NCI-H2029 (cell line): Measurements from ENCODE around the gene CDKN2D.
A peak's percentile ranks its signal among the peaks of the same experiment; 100 is the strongest.
"Not testable (repeated sequence)": the region's sequence is repeated elsewhere in the genome, so short reads cannot be mapped to it uniquely, and the experiment has no call there.

Experiments used
- DNase-seq: peaks from one replicate; lab custom pipeline; 2025; lab: John Stamatoyannopoulos, UW

Gene CDKN2D

DNA sequence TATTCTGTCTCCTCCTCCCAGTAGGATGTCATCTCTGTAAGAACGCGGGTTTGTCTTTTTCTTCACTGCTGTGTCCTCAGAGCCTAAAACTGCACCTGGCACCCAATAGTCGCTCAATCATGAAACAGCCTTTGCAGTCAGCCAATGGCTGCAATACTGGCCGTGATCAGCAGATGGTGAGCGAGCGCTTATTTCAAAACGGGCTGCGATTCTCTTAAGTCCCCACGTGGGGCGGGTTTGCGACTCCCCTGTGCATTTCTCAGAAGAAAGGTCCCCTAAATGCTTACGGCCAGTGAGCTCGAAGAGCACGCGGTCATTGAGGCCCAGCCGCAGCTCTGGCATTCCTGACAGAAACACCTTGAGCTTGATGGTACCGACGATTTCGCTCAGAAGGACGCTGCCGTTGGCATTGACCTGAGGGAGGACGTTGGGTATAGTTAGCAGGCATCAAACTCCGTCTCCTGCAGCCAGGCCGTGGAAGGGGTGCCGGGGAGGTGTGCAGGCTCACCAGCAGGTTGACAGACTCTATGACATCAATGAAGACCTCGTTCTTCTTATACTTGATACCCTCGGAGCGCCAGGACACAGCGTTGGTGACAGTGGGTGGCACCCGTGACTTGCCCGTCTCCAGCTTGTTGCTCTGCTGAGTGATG is 12.3 kb upstream of the CDKN2D start:
- DNase-seq: peak; percentile 43

DNA sequence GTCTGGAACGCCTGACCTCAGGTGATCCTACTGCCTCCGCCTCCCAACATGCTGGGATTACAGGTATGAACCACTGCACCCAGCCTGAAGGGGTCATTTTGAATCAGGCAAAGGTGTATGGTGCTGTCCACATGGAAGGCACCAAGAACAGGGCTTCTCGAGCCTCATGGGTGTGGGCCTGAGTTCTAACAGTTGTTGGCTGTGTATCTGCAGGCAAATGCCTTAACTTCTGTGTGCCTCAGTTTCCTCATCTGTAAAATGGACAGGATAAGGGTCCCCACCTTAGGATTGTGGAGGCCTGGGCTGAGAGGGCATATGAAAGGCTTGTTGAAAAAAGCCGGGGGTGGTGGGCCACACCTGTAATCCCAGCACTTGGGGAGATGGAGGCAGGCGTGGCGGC is 9.2 kb upstream of the CDKN2D start:
- DNase-seq: no peak

DNA sequence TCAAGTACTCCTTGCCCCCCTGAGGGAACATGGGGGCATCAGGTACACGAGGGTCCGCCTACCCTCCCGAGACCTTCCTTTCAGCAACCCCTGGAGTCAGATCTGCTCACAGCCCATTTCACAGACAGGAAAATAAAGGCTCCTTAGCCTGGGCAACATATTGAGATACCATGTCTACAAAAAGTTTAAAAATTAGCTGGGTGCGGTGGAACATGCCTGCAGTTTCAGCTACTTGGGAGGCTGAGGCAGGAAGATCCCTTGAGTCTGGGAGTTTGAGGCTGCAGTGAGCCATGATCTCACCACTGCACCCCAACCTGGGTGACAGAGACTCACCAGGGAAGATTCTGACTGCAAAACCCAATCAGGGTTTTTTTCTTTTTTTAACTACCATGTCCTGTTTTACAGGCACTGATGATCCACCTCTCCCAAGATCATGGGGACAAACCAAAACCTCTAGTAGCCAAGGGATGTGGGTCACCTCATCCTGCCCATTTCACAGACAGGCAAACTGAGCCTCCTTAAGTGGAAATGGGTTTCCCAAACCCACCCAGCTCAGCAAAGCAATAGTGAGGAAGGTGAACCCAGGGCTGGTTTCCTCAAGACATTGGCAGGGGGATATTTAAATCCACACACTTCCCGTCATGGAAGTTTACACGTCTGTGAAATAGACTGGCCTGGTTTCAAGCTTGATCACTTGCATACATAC is 6.4 kb upstream of the CDKN2D start:
- DNase-seq: no peak

DNA sequence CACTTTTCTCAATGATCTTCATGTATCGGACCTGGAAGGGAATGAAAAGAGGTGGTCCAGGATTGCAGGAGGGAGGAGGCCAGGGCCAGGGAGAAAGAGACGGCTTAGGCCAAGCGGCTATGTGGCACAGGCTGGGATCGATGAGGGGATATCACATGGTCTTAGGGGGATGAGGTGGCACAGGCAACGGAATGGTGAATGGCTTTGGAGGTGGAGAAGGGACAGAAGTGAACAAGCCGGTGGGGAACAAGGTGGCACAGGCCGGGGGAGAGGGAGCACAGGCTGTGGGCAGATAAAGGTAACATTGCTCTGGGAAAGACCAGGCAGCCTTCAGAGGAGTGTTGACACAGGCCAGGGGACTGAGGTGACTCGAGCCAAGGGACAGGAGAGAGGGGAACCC is 5.7 kb upstream of the CDKN2D start:
- DNase-seq: no peak

DNA sequence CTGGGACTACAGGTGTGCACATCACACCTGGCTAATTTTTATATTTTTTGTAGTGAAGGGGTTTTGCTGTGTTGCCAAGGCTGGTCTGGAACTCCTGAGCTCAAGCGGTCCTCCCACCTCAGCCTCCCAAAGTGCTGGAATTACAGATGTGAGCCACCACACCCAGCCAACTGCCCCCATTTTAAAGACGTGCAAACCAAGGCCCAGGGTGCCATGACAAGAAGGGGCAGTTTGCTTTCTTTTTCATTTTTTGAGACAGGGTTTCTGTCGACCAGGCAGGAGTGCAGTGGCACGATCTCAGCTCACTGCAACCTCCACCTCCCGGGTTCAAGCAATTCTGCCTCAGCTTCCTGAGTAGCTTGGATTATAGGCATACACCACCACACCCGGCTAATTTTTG is 5.0 kb upstream of the CDKN2D start:
- not testable (repeated sequence) for DNase-seq

DNA sequence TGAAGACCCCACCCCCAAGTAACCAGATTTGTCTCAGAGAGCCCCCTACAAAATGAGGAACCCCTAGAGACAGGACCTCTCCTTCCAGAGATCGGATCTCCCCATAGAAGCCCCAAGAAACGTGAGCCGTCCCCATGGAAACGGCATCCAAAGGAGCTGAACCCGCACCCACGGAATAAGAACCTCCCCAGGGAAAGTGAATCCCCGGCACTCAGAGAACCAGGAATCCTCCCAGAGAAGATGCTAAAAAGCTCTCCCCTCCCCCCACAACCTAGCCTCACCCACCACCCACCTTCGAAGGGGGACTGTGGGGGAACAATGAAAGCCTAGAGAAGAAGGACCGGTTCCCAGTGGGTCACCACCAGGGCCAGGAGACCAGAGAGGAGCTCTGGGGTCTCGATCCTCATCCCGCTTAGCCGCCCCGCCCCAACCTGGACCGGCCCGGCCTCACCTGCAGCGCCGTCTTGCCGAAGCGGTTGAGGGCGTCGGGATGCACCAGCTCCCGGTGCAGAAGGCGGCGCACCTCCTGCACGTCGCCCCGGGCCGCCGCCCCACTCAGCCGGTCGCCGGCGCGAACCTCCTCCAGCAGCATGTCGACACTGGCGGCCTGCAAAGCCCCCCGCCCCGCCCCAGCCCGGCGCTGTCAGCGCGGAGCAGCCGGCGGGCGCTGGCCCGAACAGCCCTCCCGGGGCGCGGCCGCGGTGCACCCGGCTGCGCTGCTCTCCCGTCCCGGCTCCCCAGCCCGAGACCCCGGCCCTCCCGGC is 535 bp downstream of the CDKN2D start:
- DNase-seq: peak; percentile 54

DNA sequence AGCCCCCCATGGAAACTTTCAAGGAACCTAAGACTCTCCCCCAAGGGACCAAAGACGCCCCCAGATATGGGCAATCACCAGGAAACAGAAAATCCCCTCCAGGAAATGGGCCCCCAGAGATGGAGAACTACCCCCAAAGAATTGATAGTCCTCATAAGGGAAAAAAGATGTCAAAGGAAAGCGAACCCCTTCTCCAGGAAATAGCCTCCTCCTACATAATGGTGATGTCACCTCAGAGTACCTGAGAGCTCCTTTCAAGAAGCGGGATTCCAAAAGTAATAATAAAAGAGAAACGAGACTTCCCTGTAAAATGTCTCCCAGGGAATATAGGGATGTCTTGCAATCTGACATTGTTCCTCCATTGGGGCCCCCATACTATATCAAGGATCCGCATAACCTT is 1.1 kb downstream of the CDKN2D start:
- DNase-seq: no peak

DNA sequence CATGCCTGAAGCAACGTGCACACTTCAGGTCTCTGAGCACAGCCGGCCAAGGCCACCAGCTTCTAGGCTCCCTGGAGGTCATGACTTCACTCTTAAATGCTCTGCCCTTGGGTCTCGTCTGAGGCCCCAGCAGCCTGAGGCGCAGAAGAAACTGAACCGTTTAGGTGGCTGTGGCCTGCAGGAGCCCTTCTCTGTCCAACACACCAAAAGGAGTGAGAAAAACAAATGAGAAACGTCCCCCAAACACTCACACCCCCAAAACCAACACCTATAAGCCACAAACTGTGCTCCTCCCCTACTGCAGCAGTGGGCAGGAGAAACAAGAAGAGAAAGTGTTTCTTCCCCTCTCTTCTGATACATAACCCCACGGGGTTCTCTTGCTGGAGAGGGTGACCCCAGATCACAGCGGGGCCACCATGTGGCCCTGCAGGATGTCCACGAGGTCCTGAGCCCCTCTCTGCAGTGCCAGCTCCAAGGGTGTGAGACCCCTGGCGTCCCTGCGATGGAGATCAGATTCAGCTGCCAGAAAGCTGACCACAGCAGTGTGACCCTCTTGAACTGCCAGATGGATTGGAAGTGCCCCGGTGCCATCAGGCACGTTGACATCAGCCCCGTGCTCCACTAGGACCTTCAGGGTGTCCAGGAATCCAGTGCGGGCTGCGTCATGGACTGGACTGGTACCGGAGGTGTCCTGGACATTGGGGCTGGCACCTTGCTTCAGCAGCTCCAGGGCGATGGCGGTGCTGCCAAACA is 1.9 kb downstream of the CDKN2D start:
- DNase-seq: no peak

DNA sequence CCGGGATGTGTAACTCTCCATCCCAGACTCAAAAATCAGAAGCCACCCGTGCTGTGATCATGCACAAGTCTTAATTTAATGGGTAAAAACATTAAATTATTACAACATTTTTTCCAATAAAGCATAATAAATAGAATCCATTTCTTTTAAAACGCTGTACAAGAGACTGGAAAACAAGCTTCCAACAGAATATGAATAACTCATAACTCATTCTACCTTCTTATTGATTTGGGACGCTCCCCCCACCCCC is 2.4 kb downstream of the CDKN2D start:
- no peak for DNase-seq

DNA sequence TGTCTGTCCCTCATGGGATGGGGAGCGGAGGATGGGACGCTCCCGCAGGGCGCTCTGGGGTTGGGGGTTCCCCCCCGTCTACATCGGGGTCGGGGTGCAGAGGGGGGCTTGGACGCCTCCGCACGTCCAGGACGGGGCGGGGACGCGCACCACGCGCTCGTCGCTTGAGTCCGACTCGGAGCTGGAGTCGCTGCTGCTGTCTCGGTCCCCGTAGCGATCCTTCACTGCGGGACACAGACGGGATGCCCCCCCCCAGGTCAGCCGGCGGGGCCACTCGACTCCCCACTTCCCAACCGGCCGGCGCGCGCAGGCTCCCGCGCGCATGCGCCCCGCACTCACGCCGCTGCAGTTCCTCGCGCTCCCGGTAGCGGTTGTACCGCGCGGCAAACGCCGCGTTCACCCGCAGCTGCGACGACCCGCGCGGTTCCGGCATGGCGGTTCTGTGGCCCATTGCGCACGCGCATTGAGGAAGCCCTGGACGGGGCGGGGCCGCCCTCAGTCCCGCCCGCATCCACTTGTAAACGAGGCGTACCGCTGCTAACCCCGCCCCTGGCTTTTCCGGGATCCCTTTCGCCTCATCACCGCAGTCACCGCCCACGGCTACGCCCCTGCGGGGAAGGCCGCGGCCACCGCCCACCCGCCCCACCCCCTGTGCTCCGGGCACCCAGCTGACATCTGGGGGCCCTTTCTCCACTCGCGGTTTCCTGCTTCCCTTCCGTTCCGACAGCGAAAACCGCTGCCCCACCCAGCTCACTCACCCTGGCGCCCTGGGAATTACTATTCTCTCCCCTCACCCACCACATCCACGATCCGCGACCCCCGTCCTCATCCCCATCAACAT is 3.0 kb downstream of the CDKN2D start, which contains the start of gene KRI1:
Gene KRI1 (minus strand): TSS at position 444 of the 841 bp plus-strand sequence. CDS start 11 bp downstream, at position 433.
- peak; percentile 95 for DNase-seq

DNA sequence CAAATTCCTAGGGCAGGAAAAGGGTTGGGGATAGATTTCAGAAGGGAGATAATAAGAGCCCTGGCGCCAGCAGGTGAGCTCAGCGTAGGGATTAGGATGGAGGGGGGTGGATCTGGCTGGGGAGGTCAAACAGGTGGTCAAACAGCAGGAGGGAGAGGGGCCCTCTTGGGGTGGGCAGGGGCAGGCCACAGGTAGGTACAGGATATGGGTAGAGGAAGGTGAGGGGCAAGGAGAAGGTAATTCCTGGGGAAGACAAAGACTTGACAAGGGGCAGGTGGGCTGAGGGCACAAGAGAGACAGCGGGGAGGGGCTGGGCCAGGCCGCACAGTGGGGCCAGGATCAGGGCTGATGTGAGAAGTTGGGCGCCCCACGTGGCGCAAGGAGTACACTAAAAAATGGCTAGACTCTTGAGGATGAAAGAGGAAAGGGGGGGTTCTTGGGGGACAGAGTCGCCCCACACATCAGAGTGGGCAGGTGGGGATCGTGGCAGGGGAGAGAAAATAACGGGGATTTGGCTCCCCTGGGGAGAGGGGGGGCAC is 3.7 kb downstream of the CDKN2D start:
- no peak for DNase-seq

DNA sequence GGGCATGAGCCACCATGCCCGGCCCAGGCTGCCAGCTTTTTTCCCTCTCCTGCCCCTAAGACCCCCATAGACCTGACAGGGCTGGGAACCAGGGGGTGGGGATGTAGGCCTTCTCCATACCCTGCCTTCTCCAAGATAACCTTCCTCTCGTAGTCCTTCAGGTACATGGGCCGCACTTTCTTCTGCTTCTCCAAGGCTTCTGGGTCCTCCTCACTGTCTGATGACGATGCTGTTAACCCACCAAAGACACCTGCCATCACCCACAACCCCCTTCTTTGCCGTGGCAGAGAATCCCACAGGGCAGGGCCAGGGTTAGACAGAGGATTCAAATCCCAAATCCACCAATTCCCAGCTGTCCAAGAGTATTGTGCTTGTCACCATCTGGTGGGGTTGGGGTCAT is 6.2 kb downstream of the CDKN2D start:
- DNase-seq: no peak

DNA sequence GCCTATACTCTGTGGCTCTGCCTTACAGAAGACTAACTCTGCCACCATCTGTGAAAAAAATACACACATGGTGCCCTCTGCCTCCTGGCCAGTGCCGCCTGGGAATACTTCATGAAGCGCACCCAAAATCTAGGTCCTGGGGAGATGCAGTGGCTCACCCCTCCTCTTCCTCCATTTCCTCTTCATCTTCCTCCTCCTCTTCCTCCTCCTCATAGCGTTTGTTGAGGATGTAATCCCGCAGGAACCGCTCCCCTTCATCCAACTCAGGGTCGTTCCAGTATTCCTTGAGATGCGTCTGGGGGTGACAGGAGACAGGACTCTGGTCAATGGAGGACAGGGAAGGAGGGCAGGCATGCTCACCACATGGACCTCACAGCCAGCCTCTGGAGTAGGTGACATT is 8.6 kb downstream of the CDKN2D start:
- no peak for DNase-seq

DNA sequence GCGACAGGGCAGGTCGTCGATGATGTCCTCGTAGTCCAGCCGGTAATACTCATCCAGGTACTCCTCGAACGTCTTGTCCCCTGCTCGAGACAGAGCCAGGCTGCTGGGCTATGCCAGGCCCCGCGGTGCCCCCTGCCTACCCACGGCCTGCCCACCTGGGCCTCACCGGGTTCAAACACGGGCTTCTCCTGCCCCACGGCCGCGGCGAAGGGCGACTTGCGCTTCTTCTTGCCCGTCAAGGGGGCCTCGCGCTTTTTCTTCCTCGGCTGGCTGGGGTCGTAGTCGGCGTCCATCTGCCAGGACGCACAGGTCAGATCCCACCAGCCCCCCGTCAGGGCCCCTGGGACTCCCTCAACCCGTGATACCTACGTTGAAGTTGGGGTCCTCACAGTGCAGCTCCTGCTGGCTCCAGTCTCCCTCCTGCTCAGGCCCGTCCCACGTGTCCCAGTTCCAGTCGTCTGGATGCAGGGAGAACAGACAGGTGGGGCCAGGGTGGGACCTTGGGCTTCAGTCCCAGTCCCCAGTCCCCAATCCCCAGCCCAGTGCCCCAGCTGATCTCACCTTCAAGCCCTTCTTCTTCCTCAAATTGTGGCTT is 11.1 kb downstream of the CDKN2D start:
- DNase-seq: no peak

DNA sequence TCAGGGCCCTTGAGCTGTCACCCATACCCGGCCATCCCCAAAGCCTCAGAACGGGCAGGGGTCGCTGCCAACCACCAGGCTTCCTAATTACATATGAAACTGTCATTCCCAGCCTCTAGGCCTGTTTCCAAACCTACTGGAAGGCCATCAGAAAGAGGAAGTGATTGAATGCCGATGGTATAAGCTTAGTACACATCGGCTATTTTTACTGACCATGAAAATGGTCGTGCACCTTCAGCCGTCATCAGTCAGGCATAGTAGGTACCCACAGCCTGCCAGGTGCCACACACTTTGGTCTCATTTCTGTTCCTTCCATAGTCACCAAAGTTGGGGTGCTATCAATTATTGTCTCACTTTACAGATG is 13.2 kb downstream of the CDKN2D start:
- DNase-seq: no peak

DNA sequence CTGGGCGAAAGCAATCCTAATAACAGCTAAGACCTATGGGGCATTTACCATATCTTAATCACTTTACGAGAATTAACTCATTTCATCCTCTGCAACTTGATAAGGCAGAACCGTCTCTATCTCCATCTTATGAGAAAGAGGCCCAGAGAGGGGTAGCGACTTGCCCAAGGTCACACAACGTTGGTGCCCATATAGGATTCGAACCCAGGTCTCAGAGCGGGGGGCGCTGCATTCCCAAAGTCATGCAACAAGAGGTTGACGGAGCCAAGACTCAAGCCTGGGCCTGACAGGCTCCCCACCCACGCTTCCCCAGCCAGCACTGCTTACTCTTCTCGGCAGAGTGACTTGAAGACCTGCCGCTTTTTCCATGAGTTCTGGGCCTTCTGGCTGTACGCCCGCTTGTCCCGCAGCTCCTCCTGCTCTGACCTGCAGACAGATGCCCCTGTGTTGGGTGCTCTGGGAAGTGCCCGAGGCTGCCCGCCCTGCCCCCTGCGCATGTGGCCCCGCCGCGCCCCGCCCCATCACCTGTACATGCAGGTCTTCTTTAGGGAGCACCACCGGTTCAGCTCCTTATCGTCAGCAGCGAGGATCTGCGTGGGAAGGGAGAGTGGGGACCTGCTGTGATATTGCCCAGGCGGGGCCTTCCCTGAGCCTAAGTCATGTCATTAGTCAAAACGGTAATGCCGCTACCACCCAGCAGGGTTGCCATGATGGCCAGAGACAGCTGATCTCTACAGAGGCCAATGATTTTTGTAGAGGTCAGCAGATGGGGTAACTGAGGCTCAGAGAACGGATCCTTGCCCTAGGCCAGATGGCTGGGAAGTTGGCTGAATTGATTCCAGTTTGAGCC is 13.8 kb downstream of the CDKN2D start:
- no peak for DNase-seq

DNA sequence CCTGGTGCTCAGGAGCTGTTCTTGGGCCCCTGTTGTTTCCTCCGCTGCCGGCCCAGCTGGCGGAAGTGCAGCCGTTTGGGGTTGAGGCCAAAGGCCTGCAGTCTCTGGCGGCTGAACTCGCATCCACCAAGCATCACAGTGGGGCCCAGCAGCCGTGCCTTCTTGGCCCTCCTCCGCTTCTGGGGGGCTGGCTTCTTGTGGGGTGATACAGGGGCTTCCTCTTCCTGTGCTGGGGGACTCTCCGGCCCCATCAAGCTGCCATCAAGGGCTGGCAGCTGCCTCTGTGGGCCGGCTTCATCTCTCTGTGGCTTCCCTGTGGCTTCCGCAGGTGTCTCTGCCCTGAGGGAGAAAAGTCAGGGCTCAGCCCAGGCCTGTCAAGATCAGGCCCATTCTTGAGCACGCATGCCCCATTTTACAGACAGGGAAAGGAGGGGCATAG is 14.8 kb downstream of the CDKN2D start:
- no peak for DNase-seq

DNA sequence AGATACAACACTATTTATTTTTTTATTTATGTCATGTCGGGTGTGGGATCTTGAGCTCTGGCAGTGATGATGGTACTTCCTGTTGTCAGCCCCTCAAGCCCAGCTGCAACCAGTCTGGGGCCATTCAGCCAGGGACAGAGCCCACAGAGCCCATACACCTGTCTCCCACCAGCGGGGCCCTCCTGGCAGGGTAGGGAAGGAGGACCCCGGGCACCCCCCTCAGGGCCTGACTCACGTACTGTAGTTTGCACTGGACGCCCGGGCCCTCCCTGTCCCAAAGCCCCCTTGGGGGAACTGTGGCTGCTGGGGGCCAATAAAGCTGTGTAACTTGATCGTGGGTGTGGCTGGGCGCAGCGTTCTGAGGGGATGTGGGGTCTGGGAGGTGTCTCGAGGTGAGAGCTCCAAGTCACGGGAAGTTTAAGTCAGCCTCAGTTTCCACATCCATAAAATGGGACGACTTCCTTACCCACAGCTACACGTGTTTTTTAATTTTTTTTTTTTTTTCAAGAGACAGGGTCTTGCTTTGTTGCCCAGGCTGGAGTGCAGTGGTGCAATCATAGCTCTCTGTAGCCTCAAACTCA is 15.6 kb downstream of the CDKN2D start:
- DNase-seq: no peak

DNA sequence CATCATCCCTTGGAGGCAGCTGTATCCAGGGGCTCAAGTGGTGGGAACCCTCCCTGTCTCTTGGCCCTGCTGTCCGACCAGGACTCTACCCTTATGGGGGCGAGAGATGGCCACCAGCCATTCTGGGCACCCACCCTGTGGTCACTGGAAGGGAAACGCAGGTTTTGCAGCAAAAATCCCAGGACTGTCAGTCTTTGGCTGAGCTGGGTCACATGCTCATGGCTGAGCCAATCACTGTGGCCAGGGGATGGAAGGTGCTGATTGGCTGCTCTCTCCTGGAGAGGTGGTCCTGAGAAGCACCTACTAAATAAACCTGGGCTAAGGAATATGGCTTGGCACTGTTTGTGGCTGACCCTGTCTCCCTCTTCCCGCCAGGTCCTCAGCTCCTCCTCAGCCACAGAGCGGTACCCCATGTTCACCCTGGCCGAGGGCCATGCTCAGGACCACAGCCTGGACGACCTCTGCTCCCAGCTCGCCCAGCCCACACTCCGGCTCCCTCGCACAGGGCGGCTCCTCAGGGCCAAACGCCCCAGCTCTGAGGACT is 16.2 kb downstream of the CDKN2D start:
- DNase-seq: no peak
